Endodermal cell (in vitro differentiated cells): ENCODE results near the gene RPS15. TPM values are rescaled to one million over a fixed set of nuclear protein-coding genes. Genes with fewer than 3 reads are reported as not detected.

Source experiments
- DNase-seq: peaks from one replicate; pipeline ENCODE4 v3.0.0-alpha.2; 2017
- H3K27ac ChIP-seq: 2 replicates; pipeline ENCODE4 v1.5.1; 2013; ENCODE audit warnings: mild to moderate bottlenecking, low read depth, low read length, moderate library complexity
- H3K27me3 ChIP-seq: 2 replicates; pipeline ENCODE4 v1.6.1; 2013; ENCODE audit warnings: mild to moderate bottlenecking, low read length, moderate library complexity; ENCODE audit not compliant: insufficient read depth, control insufficient read depth, poor library complexity, severe bottlenecking
- H3K36me3 ChIP-seq: 2 replicates; pipeline ENCODE4 v1.7.0; 2013; ENCODE audit warnings: mild to moderate bottlenecking, low read length, moderate library complexity; ENCODE audit not compliant: control insufficient read depth, insufficient read depth
- H3K4me1 ChIP-seq: one replicate; pipeline ENCODE4 v1.7.0; 2013; ENCODE audit warnings: low read length; ENCODE audit not compliant: control insufficient read depth, insufficient read depth
- H3K4me3 ChIP-seq: 2 replicates; pipeline ENCODE4 v1.5.1; 2013; ENCODE audit warnings: mild to moderate bottlenecking, low read length, moderate library complexity
- H3K9ac ChIP-seq: 2 replicates; pipeline ENCODE4 v1.6.1; 2013; ENCODE audit warnings: mild to moderate bottlenecking, low read length, moderate library complexity; ENCODE audit not compliant: poor library complexity, severe bottlenecking; ENCODE audit errors: extremely low read depth
- H3K9me3 ChIP-seq: 2 replicates; pipeline ENCODE4 v1.6.1; 2013; ENCODE audit warnings: mild to moderate bottlenecking, low read length, moderate library complexity; ENCODE audit not compliant: control insufficient read depth
- H3K27ac Mint-ChIP-seq: 2 replicates; pipeline ENCODE4 v1.8.0; 2020; ENCODE audit warnings: mixed read lengths
- H3K27me3 Mint-ChIP-seq: 2 replicates; pipeline ENCODE4 v1.8.0; 2021; ENCODE audit warnings: mild to moderate bottlenecking, mixed read lengths; ENCODE audit not compliant: insufficient read depth
- H3K36me3 Mint-ChIP-seq: 2 replicates; pipeline ENCODE4 v1.8.0; 2020; ENCODE audit warnings: low read depth, mixed read lengths
- H3K4me1 Mint-ChIP-seq: 2 replicates; pipeline ENCODE4 v1.8.0; 2020; ENCODE audit warnings: mixed read lengths
- H3K4me3 Mint-ChIP-seq: 2 replicates; pipeline ENCODE4 v1.8.0; 2020; ENCODE audit warnings: mild to moderate bottlenecking, moderate library complexity, mixed read lengths
- H3K9me3 Mint-ChIP-seq: 2 replicates; pipeline ENCODE4 v1.8.0; 2020; ENCODE audit warnings: mild to moderate bottlenecking, mixed read lengths
- WGBS, 2 experiments: methylation state at CpG; one replicate each; pipeline versions ENCODE4 v1.1.5 to v1.1.7; 2013; ENCODE audit warnings: missing lambda C conversion rate in 2 of 2, mixed read lengths in 1 of 2; ENCODE audit not compliant: insufficient coverage in 1 of 2, insufficient read length in 1 of 2; 5-methylcytosine and 5-hydroxymethylcytosine counted together
- total RNA-seq, 2 donors: library from RNA; stranded (reverse); fragmentation: NEBNext Ultra II Directional in 1 of 2; extraction: Animal tissue kit (Norgen Biotek cat#: 25700) in 1 of 2; gene quantifications; 2 replicates in 1 of 2; 3 replicates in 1 of 2; pipeline ENCODE4 v1.2.1, GENCODE V29; 2021
- TF ChIP-seq, protein P1 (sequence below): fragments of 200-600 bp; sonication (generic); conservative IDR thresholded peaks from 2 replicates; pipeline ENCODE4 v1.5.0; 2021; ENCODE audit warnings: antibody characterized with exemption, mild to moderate bottlenecking

RPS15 gene
- total RNA-seq, 2 donors from 2014 or later = 1,298 to 1,321 TPM

DNA sequence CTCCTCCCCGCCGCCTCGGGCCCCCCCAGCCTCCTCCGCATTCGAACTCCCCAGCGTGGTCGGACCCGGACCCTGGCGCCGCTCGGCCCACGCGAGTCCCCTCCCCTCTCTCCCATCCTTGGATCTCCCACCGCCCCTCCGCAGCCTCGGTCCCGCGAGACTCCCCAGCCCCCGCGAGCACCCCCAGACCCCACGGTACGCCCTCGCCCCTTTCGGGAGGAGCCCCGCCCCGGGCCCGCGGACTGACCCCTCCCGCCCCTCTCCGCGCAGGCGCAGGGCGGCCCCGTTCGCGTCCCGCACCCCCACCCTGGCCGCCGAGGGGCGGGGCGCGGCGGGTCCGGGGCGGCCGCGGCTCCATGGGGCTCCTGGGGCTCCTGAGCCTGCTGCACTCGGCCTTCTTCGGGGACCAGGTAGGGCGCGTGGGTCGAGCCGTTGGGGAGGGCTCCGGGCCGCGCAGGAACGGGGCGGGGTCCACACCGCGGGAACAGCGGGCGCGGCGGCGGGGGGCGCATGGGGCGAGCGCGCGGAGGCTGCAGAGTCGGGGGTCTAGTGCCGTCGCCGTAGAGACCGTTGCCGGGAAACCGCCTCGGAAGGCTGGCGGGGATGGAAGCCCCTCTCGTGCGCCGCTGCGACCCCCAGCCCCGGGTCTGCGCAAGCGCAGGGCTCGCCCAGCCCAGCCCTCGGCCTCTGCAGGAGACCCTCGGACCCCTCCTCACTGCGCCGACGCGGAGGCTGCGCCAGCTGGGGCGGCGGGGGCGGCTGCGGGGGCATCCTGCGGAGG, 7.9 kb downstream of the RPS15 start:
- H3K36me3 ChIP-seq = peaks cover 17% of the 10 kb centered on the region
- H3K4me1 ChIP-seq = no peaks in the 10 kb centered on the region
- no peaks in the 10 kb centered on the region for H3K4me1 Mint-ChIP-seq
- H3K27me3 Mint-ChIP-seq = peaks cover 55% of the 10 kb centered on the region
- H3K9ac ChIP-seq = no peak overlapping the region
- H3K4me3 ChIP-seq = peak overlapping the region; percentile 69
- peak overlapping the region; percentile 70 for H3K27ac ChIP-seq
- H3K27ac Mint-ChIP-seq = no peak overlapping the region
- H3K4me3 Mint-ChIP-seq = peak overlapping the region; percentile 54
- H3K36me3 Mint-ChIP-seq = peaks cover 17% of the 10 kb centered on the region
- DNase-seq = peak; percentile 73
- H3K9me3 ChIP-seq = no peaks in the 10 kb centered on the region
- peaks cover 49% of the 10 kb centered on the region for H3K27me3 ChIP-seq
- 2% methylated on average over 19 to 93 of the region's 99 CpGs for WGBS, 2 experiments
- TF ChIP-seq, protein P1, sequence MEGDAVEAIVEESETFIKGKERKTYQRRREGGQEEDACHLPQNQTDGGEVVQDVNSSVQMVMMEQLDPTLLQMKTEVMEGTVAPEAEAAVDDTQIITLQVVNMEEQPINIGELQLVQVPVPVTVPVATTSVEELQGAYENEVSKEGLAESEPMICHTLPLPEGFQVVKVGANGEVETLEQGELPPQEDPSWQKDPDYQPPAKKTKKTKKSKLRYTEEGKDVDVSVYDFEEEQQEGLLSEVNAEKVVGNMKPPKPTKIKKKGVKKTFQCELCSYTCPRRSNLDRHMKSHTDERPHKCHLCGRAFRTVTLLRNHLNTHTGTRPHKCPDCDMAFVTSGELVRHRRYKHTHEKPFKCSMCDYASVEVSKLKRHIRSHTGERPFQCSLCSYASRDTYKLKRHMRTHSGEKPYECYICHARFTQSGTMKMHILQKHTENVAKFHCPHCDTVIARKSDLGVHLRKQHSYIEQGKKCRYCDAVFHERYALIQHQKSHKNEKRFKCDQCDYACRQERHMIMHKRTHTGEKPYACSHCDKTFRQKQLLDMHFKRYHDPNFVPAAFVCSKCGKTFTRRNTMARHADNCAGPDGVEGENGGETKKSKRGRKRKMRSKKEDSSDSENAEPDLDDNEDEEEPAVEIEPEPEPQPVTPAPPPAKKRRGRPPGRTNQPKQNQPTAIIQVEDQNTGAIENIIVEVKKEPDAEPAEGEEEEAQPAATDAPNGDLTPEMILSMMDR = no peak
- peaks cover 1% of the 10 kb centered on the region for H3K9me3 Mint-ChIP-seq

DNA sequence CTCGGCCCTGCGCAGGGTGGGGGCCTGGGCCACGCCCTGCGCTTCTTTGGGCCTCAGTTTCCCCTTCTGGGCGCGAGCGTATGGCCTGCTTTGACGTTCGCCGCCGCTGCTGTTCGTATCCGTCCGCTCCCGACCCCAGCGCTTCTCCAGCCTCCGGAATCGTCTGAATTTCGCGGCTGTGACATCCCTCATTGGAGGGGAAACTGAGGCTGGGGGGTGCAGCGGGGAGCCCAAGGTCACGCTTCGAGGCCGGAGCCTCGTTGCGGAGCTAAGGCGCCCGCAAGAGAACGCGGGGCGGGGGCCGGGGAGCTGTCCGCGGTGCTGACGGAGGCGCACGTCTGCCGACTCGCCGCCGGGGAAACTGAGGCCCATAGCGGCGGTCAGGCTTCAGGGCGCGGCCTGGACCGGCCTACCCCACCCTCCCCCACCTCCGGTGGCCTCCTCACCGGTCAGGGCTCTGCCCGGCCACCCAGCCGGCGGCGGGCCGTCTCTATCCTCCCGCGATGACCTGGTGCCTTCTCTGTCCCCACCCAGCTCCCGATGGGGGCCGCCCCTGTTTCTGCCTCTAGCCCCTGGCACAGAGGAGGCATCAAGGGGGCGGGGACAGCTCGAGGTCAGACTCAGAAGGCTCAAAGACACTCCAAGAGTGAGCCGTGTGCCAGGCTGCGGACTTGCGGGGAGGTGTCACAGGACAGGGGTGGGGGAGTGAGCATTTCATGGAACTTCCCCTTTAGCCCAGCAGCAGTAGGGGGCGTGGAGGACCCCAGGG, 8.7 kb downstream of the RPS15 start:
- WGBS, 2 experiments = 6 to 7% methylated on average over 24 to 63 of the region's 63 CpGs
- TF ChIP-seq, protein P1 = no peak
- H3K36me3 ChIP-seq = peaks cover 9% of the 10 kb centered on the region
- H3K27ac ChIP-seq = no peak overlapping the region
- Mint-ChIP-seq H3K36me3 (peaks cover 9% of the 10 kb centered on the region), H3K4me3 (peak overlapping the region; percentile 54), H3K27ac (no peak overlapping the region), H3K9me3 (peaks cover 1% of the 10 kb centered on the region), H3K27me3 (peaks cover 63% of the 10 kb centered on the region), H3K4me1 (no peaks in the 10 kb centered on the region)
- peaks cover 57% of the 10 kb centered on the region for H3K27me3 ChIP-seq
- DNase-seq = peak; percentile 84
- H3K4me3 ChIP-seq = peak overlapping the region; percentile 69
- H3K9me3 ChIP-seq = no peaks in the 10 kb centered on the region
- H3K4me1 ChIP-seq = no peaks in the 10 kb centered on the region
- H3K9ac ChIP-seq = no peak overlapping the region

DNA sequence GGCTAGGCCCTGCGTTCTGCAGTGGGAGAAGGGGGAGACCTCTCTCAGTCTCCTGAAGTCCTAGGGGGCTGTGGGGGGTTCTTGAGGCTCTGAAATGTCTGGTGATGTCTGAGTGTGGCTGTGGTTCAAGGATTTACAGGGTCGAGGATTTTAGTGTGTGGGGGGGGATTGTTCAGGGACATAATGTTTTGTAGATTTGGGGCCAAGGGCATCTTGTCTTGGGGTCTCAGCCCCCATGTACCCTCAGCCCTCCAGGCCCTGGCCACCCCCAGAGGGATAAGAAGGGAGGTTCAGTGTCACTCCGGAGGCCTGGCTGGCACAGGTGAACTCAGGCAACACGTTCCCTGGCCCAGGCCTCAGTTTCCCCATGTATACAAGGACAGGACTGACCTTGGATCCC, 9.3 kb downstream of the RPS15 start:
- 20 to 39% methylated on average over 3 to 4 of the region's 4 CpGs for WGBS, 2 experiments
- no peaks in the 10 kb centered on the region for H3K9me3 ChIP-seq
- no peak overlapping the region for H3K4me3 ChIP-seq
- TF ChIP-seq, protein P1 = no peak
- H3K27ac ChIP-seq = no peak overlapping the region
- no peak overlapping the region for H3K4me3 Mint-ChIP-seq
- H3K4me1 Mint-ChIP-seq = no peaks in the 10 kb centered on the region
- H3K9ac ChIP-seq = no peak overlapping the region
- DNase-seq = no peak
- H3K27me3 ChIP-seq = peaks cover 63% of the 10 kb centered on the region
- peaks cover 3% of the 10 kb centered on the region for H3K36me3 ChIP-seq
- H3K27me3 Mint-ChIP-seq = peaks cover 69% of the 10 kb centered on the region
- H3K27ac Mint-ChIP-seq = no peak overlapping the region
- H3K9me3 Mint-ChIP-seq = peaks cover 1% of the 10 kb centered on the region
- H3K36me3 Mint-ChIP-seq = peaks cover 3% of the 10 kb centered on the region
- H3K4me1 ChIP-seq = no peaks in the 10 kb centered on the region
